Activated T-cell treated with anti-CD3 and anti-CD28 coated beads for 4 hours (primary cell): ENCODE results near the gene TRAF1.
"Not testable (repeated sequence)": the region's sequence is repeated elsewhere in the genome, so short reads cannot be mapped to it uniquely, and the experiment has no call there.

ENCODE experiments used
- DNase-seq: peaks from one replicate; pipeline ENCODE4 v3.0.0-alpha.2; 2020

Gene TRAF1

GRCh38 chr9:120926397-120926928 lies at the start of gene TRAF1:
Gene TRAF1, minus strand, starts transcription at chr9:120926796. Its CDS starts 721 bp downstream, at chr9:120926075.
- no peak for DNase-seq

GRCh38 chr9:120974921-120975320 lies 48.3 kb upstream of the TRAF1 start:
- DNase-seq, result no peak

- DNase-seq, result no peak
These were observed 47.6 kb upstream of the TRAF1 start for GRCh38 chr9:120974181-120974580.

- DNase-seq, result no peak
These were observed 45.3 kb upstream of the TRAF1 start for GRCh38 chr9:120971938-120972337.

GRCh38 chr9:120971471-120971870 lies 44.9 kb upstream of the TRAF1 start:
- not testable (repeated sequence) for DNase-seq

GRCh38 chr9:120970244-120970643 lies 43.6 kb upstream of the TRAF1 start:
- no peak for DNase-seq

GRCh38 chr9:120966013-120966369 lies 39.4 kb upstream of the TRAF1 start:
- no peak for DNase-seq

- no peak for DNase-seq
These were observed 38.9 kb upstream of the TRAF1 start for GRCh38 chr9:120965344-120966012.

- no peak for DNase-seq
These were observed 35.3 kb upstream of the TRAF1 start for GRCh38 chr9:120961936-120962335.

GRCh38 chr9:120960001-120960400 lies 33.4 kb upstream of the TRAF1 start:
- DNase-seq, result no peak

- DNase-seq, result no peak
These were observed 30.3 kb upstream of the TRAF1 start for GRCh38 chr9:120956862-120957261.

GRCh38 chr9:120951960-120952618 lies 25.5 kb upstream of the TRAF1 start:
- no peak for DNase-seq

GRCh38 chr9:120950421-120951388 lies 24.1 kb upstream of the TRAF1 start:
- no peak for DNase-seq

- DNase-seq, result no peak
These were observed 22.7 kb upstream of the TRAF1 start for GRCh38 chr9:120949290-120949689.

GRCh38 chr9:120948824-120949223 lies 22.2 kb upstream of the TRAF1 start:
- DNase-seq, result no peak

GRCh38 chr9:120947222-120947621 lies 20.6 kb upstream of the TRAF1 start:
- DNase-seq, result no peak

GRCh38 chr9:120946259-120946658 lies 19.7 kb upstream of the TRAF1 start:
- no peak for DNase-seq

- no peak for DNase-seq
These were observed 18.4 kb upstream of the TRAF1 start for GRCh38 chr9:120944948-120945347.

- DNase-seq, result no peak
These were observed 17.8 kb upstream of the TRAF1 start for GRCh38 chr9:120944434-120944843.

GRCh38 chr9:120942186-120943001 lies 15.8 kb upstream of the TRAF1 start:
- DNase-seq, result no peak

- DNase-seq, result no peak
These were observed 14.6 kb upstream of the TRAF1 start for GRCh38 chr9:120941046-120941770.

GRCh38 chr9:120940573-120940972 lies 14.0 kb upstream of the TRAF1 start:
- no peak for DNase-seq
